Omental fat pad (tissue), 4 donors: ENCODE measurements around the gene INPP5K. TPM values are rescaled to one million over a fixed set of nuclear protein-coding genes. Genes with fewer than 3 reads are reported as not detected.

Source experiments
- ATAC-seq: fragments of 150-250 bp; one replicate; pipeline ENCODE4 v1.9.1; 2016; ENCODE audit warnings: mild to moderate bottlenecking, moderate library complexity; ENCODE audit not compliant: low FRiP score
- DNase-seq: peaks from one replicate; pipeline ENCODE4 v3.0.0-alpha.2; 2019; ENCODE audit warnings: low spot score
- CTCF ChIP-seq, 3 donors: fragments of 450-650 bp; IDR thresholded peaks; one replicate each; pipeline ENCODE4 v1.5.1; 2016 to 2017; ENCODE audit warnings: antibody characterized with exemption in 3 of 3, mild to moderate bottlenecking in 3 of 3, moderate library complexity in 2 of 3
- total RNA-seq, 4 donors: library from RNA; depleted of rRNA; stranded (reverse); fragments of >200 nt; gene quantifications; one replicate each; pipeline ENCODE4 v1.1.0, GENCODE V29; 2016

The INPP5K gene
- total RNA-seq, 4 donors from 2014 or later, result 103 to 279 (median 153) TPM

GRCh38 chr17:1505586-1505985 lies 10.8 kb downstream of the INPP5K start:
- no peak for DNase-seq
- no peak for ATAC-seq
- no peak for TF ChIP-seq CTCF (IDR thresholded peaks at IDR 0.05)

GRCh38 chr17:1504866-1505265 lies 11.5 kb downstream of the INPP5K start:
- DNase-seq (no peak), ATAC-seq (no peak)
- TF ChIP-seq CTCF (IDR thresholded peaks at IDR 0.05), result no peak

- TF ChIP-seq CTCF (IDR thresholded peaks at IDR 0.05), result no peak
- DNase-seq (no peak), ATAC-seq (no peak)
Measured at GRCh38 chr17:1503699-1504098, 12.7 kb downstream of the INPP5K start.

GRCh38 chr17:1498869-1499268 lies 17.5 kb downstream of the INPP5K start:
- no peak for DNase-seq
- no peak for TF ChIP-seq CTCF (IDR thresholded peaks at IDR 0.05)
- ATAC-seq, result no peak

GRCh38 chr17:1498233-1498632 lies 18.2 kb downstream of the INPP5K start:
- ATAC-seq (no peak), DNase-seq (no peak)
- no peak for TF ChIP-seq CTCF (IDR thresholded peaks at IDR 0.05)

GRCh38 chr17:1497831-1498230 lies 18.6 kb downstream of the INPP5K start:
- TF ChIP-seq CTCF (IDR thresholded peaks at IDR 0.05), result no peak
- no peak for ATAC-seq

GRCh38 chr17:1496869-1497268 lies 19.5 kb downstream of the INPP5K start:
- no peak for TF ChIP-seq CTCF (IDR thresholded peaks at IDR 0.05)
- ATAC-seq (no peak), DNase-seq (no peak)

More at GRCh38 chr17:1497831-1498230, 18.6 kb downstream of the INPP5K start:
- no peak for DNase-seq
